Measurements from ENCODE around the gene OR7G1.

The OR7G1 gene

GRCh38 chr19:9115307-9115813, at the start of gene OR7G1:
OR7G1 (minus strand) TSS chr19:9115763; CDS start chr19:9115763, 0 bp downstream.
- Histone ChIP-seq H3K4me3 (no peak within 1 kb of the TSS), H3K27ac (no peak within 1 kb of the TSS)

GRCh38 chr19:9165261-9165660, 49.7 kb upstream of the OR7G1 start:
- no peak overlapping the region for H3K27ac ChIP-seq
- no peak overlapping the region for H3K4me3 ChIP-seq

- Histone ChIP-seq H3K27ac (no peak overlapping the region), H3K4me3 (no peak overlapping the region)
Observed at GRCh38 chr19:9161427-9161826, 45.9 kb upstream of the OR7G1 start.

- Histone ChIP-seq H3K27ac (no peak overlapping the region), H3K4me3 (no peak overlapping the region)
Observed at GRCh38 chr19:9159891-9160290, 44.3 kb upstream of the OR7G1 start.

GRCh38 chr19:9156304-9156703, 40.7 kb upstream of the OR7G1 start:
- Histone ChIP-seq H3K4me3 (no peak overlapping the region), H3K27ac (no peak overlapping the region)

GRCh38 chr19:9155591-9155990, 40.0 kb upstream of the OR7G1 start:
- peak overlapping the region in 1 of 21 experiments; percentile 36 for H3K27ac ChIP-seq

GRCh38 chr19:9151367-9151766, 35.8 kb upstream of the OR7G1 start:
- Histone ChIP-seq H3K27ac (no peak overlapping the region), H3K4me3 (no peak overlapping the region)

More at GRCh38 chr19:9155591-9155990, 40.0 kb upstream of the OR7G1 start:
- H3K4me3 ChIP-seq, result no peak overlapping the region

- Histone ChIP-seq H3K4me3 (no peak overlapping the region), H3K27ac (no peak overlapping the region)
Observed at GRCh38 chr19:9150650-9151049, 35.1 kb upstream of the OR7G1 start.

GRCh38 chr19:9149997-9150396, 34.4 kb upstream of the OR7G1 start:
- Histone ChIP-seq H3K27ac (no peak overlapping the region), H3K4me3 (no peak overlapping the region)

- H3K27ac ChIP-seq, result no peak overlapping the region
- H3K4me3 ChIP-seq, result no peak overlapping the region
Observed at GRCh38 chr19:9148697-9149096, 33.1 kb upstream of the OR7G1 start.

GRCh38 chr19:9146882-9147281, 31.3 kb upstream of the OR7G1 start:
- H3K27ac ChIP-seq, result no peak overlapping the region

GRCh38 chr19:9144920-9145319, 29.4 kb upstream of the OR7G1 start:
- Histone ChIP-seq H3K4me3 (no peak overlapping the region), H3K27ac (no peak overlapping the region)

More at GRCh38 chr19:9146882-9147281, 31.3 kb upstream of the OR7G1 start:
- no peak overlapping the region for H3K4me3 ChIP-seq

GRCh38 chr19:9140159-9140874, 24.8 kb upstream of the OR7G1 start, which contains the start of gene ZNF317:
ZNF317 (plus strand) TSS chr19:9140397; CDS start chr19:9156017, 15,620 bp downstream.
- Histone ChIP-seq H3K27ac (peak within 1 kb of the TSS; percentile 60 to 97 (median 90)), H3K4me3 (peak within 1 kb of the TSS; percentile 58 to 88 (median 83))

- peak overlapping the region; percentile 58 to 88 (median 83) for H3K4me3 ChIP-seq
- H3K27ac ChIP-seq, result peak overlapping the region in 18 of 21 experiments; percentile 81 to 97 (median 90)
Observed at GRCh38 chr19:9139609-9140158, 24.1 kb upstream of the OR7G1 start.

GRCh38 chr19:9132422-9132821, 16.9 kb upstream of the OR7G1 start:
- Histone ChIP-seq H3K27ac (no peak overlapping the region), H3K4me3 (no peak overlapping the region)

- H3K4me3 ChIP-seq, result no peak overlapping the region
- no peak overlapping the region for H3K27ac ChIP-seq
Observed at GRCh38 chr19:9130965-9131364, 15.4 kb upstream of the OR7G1 start.

- Histone ChIP-seq H3K27ac (no peak overlapping the region), H3K4me3 (no peak overlapping the region)
Observed at GRCh38 chr19:9128171-9128570, 12.6 kb upstream of the OR7G1 start.

GRCh38 chr19:9126900-9127405, 11.4 kb upstream of the OR7G1 start, which contains the start of gene OR7G3:
OR7G3 (minus strand) TSS chr19:9126950; CDS start chr19:9126950, 0 bp downstream.
- no peak within 1 kb of the TSS for H3K27ac ChIP-seq
- no peak within 1 kb of the TSS for H3K4me3 ChIP-seq

- Histone ChIP-seq H3K27ac (no peak overlapping the region), H3K4me3 (no peak overlapping the region)
Observed at GRCh38 chr19:9116547-9116946, 984 bp upstream of the OR7G1 start.

GRCh38 chr19:9109959-9110358, 5.6 kb downstream of the OR7G1 start:
- Histone ChIP-seq H3K4me3 (no peak overlapping the region), H3K27ac (no peak overlapping the region)

- no peak within 1 kb of the TSS for H3K4me3 ChIP-seq
- no peak within 1 kb of the TSS for H3K27ac ChIP-seq
Observed at GRCh38 chr19:9107375-9107774, 8.2 kb downstream of the OR7G1 start, which contains the start of gene OR7G2. OR7G2 (minus strand) TSS chr19:9107475; CDS start chr19:9103243, 4,232 bp downstream.
